ENCODE results near the gene NQO2.
"Not testable (repeated sequence)": the region's sequence is repeated elsewhere in the genome, so short reads cannot be mapped to it uniquely, and the experiment has no call there.

NQO2 gene

GRCh38 chr6:2970034-2970685 lies 29.5 kb upstream of the NQO2 start:
- DNase-seq = no peak

DNA sequence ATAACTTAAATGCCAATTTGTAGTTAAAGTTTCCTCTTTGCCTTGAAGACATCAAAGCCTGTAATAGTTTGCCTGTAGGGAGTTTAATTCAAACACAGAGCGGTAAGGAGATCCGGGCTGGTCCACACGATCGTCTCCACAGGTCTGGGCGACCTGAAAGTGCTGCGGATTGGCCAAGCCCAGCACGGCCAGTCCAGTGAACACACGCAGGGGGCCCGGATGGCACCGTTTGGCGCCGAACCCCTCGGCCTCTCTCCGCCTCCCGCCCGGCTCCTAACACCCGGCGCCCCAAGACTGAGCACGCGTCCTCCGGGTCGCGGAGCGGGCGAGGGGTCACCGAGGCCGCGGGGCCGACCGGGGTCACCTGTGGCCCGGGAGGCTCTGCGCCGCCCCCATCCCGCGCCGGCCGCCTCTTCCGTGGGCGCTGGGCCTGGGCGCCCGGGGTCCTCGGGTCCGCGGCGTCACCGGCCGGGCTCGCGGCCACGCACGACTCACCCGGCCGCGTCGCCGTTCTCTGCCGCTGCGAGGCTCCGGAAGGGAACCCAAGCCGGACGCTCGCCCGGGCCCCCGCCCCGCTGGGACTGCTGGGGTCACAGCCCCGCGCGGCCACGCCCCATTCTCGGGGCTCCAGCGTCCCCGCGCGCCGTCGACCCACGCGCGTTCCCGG lies 28.8 kb upstream of the NQO2 start:
- no peak for DNase-seq

- DNase-seq = peak; percentile 74
Observed at GRCh38 chr6:2971420-2972218, 28.1 kb upstream of the NQO2 start, which contains the start of gene SERPINB6. TSS of gene SERPINB6 (minus strand) at chr6:2971567. CDS start at chr6:2959332, 12,235 bp downstream.

DNA sequence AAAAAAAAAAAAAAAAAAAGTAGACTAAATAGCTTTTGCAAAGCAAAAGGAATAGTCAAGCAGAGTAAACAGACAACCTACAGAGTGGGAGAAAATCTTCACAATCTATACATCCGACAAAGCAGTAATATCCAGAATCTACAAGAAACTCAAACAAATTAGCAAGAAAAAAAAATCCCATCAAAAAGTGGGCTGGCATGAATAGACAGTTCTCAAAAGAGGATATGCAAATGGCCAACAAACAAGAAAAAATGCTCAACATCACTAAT lies 27.5 kb upstream of the NQO2 start:
- DNase-seq = not testable (repeated sequence)

GRCh38 chr6:2972685-2973084 lies 27.0 kb upstream of the NQO2 start:
- not testable (repeated sequence) for DNase-seq

GRCh38 chr6:2973180-2973579 lies 26.5 kb upstream of the NQO2 start:
- DNase-seq = not testable (repeated sequence)

DNA sequence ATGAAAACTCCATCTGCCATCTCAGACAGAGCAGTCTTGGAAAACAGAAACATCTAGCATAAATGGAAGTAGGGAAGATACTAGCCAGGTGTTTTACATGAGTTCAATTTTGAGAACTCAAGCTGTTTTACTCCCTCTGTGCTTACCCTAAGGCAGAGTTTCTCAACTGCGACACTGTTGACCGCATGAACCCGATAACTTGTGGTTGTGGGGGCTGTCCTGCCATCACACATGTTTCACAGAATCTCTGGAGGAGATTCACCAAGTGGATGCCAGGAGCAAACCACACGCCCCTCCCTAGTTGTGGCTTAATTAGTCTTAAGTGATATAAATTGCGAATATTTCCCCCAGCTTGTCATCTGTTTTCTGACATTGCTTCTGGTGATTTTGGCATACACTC lies 26.0 kb upstream of the NQO2 start:
- peak; percentile 73 for DNase-seq

DNA sequence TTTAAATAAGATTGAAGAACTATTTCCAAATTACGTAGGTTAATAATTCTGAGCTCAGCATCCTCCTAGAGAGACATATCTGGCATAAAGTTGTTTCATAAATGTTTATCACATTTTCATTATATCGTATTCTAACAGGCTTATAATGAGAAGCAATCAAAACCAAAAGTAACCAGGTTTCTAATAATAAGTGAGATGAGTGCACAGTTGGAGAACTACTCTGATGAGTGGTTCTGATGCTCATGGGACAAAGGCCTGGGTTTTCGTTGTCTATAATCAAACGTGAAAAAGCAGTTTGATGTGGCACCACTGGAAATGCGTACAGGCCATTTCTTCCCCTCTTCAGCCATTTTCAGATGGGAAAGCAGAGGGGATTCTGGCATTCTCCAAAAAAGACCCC lies 23.6 kb upstream of the NQO2 start:
- no peak for DNase-seq

DNA sequence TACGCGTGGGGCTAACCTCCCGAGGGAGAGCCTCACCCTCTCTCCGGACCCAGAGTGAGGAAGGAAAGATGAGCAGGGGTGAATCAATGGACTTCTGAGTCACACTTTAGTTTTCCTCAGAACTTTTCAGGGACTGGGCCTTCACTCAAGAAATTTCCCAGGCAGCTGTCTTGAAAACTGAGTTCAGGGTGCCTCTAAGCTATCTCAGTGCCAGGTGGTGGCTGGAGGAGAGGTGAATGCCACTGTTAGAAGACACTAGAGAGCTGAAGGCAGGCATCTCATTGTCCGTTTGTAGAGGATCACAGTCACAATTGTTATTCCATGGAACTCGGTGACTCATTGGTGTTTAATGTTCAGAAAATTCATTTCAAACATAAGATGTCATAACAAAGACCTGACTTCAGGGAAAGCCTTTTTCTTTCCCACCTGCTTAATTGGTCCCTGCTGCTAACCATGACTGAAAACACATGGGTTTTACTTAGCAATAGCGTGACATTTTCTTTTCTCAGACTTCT lies 23.1 kb upstream of the NQO2 start:
- DNase-seq = peak; percentile 84

- DNase-seq = no peak
Observed at GRCh38 chr6:2977290-2977689, 22.4 kb upstream of the NQO2 start.

DNA sequence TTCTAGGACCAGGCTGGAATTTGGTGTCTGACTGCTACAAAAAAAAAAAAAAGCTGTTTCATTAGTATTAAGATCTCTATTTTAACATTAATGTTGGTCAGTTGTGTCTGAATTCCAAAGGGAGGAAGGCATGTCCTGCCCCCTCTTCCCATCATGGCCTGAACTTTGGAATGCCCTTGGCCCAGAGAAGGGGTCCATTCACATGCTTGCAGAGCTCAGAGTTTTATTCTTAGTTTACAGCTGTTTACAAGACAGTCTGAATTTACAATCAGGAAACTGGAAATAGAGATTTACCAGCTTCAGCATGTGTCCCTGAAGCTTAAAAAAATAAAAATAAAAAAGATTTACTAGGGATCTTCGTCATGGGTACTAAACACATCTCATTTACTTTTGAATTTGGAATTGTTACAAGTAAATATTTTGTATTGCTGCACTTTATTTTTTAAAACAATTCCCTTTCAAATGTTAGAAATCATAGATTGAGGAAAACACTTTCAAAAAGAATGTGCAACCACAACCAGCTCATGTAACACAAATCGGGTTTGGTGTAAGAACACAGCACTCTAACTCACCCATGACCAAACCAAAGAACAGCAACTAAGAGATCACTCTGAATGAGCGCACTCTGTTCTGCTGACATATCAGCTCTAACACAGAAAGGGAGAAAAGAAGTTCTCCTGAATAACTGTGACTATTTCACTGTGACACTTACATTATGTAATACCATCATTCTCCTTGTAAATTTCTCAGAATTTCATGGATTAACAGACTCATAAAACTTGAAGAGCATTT lies 21.7 kb upstream of the NQO2 start:
- no peak for DNase-seq

DNA sequence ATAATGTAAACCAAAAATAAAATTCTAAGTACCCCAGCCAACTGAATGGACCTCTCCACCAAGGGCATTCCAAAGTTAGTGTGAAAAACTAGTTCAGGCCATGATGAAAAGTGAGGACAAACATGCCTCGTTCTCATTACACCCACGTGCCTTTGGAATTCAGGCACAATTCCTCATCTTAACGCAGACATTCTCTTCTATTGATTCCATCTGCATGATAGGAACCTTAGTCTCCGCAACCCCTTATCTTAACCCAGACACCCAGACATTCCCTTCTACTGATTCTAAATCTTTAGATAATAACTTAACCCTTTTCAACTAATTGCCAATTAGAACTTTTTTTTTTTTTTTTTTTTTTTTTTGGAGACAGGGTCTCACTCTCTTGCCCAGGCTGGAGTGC lies 20.8 kb upstream of the NQO2 start:
- no peak for DNase-seq

GRCh38 chr6:2979819-2980464 lies 19.8 kb upstream of the NQO2 start:
- DNase-seq = no peak

DNA sequence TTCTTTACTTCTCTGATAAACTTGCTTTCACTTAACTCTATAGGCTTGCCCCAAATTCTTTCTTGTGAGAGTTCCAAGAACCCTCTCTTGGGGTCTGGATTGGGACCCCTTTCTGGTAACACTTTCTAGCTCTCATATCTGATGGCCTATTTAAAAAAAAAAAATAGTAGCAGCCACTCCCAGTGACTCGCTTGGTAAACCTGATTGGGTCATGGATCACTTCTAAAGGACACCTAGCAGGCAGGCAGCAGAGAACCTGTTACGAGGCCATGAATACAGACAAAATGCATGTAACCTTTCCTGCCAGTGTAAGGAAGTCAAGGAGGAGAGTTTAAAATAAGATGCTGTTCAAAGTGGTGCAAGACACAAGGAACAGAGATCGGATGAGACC lies 19.2 kb upstream of the NQO2 start:
- DNase-seq = no peak

GRCh38 chr6:2982426-2983117 lies 17.1 kb upstream of the NQO2 start:
- DNase-seq = no peak

GRCh38 chr6:2984738-2985406 lies 14.8 kb upstream of the NQO2 start:
- no peak for DNase-seq

GRCh38 chr6:2986722-2987221 lies 12.9 kb upstream of the NQO2 start:
- DNase-seq = peak; percentile 97

GRCh38 chr6:2988094-2988425 lies 11.6 kb upstream of the NQO2 start:
- no peak for DNase-seq

- peak; percentile 96 for DNase-seq
Observed at GRCh38 chr6:2988426-2989331, 11.0 kb upstream of the NQO2 start.

All from fibroblast of skin of abdomen (primary cell).